Stimulated activated CD4-positive, alpha-beta T cell treated with anti-CD3 and anti-CD28 coated beads, Interleukin-4, amount 100 ng/mL, for 48 hours (primary cell): Measurements from ENCODE around the gene PNMA8A.
A peak's percentile ranks its signal among the peaks of the same experiment; 100 is the strongest.
"Not testable (repeated sequence)": the region's sequence is repeated elsewhere in the genome, so short reads cannot be mapped to it uniquely, and the experiment has no call there.

ENCODE experiments used
- DNase-seq, 2 donors: peaks; one replicate each; pipeline ENCODE4 v3.0.0-alpha.2; 2020; ENCODE audit warnings: low read depth in 2 of 2

PNMA8A gene

GRCh38 chr19:46471116-46471733 is at the start of gene PNMA8A:
Gene PNMA8A, minus strand, starts transcription at chr19:46471563. Its CDS starts 528 bp downstream, at chr19:46471035.
- no peak for DNase-seq

GRCh38 chr19:46520616-46521015 is 49.3 kb upstream of the PNMA8A start:
- no peak for DNase-seq

GRCh38 chr19:46517471-46517870 is 46.1 kb upstream of the PNMA8A start:
- DNase-seq, result no peak

- no peak for DNase-seq
Observed at GRCh38 chr19:46515879-46516350, 44.6 kb upstream of the PNMA8A start.

- no peak for DNase-seq
Observed at GRCh38 chr19:46515290-46515609, 43.9 kb upstream of the PNMA8A start.

GRCh38 chr19:46514589-46515289 is 43.4 kb upstream of the PNMA8A start:
- no peak for DNase-seq

GRCh38 chr19:46513461-46514236 is 42.3 kb upstream of the PNMA8A start:
- DNase-seq, result peak; percentile 75 to 90

- DNase-seq, result no peak
Observed at GRCh38 chr19:46511237-46511636, 39.9 kb upstream of the PNMA8A start.

- no peak for DNase-seq
Observed at GRCh38 chr19:46508206-46508605, 36.8 kb upstream of the PNMA8A start.

- no peak for DNase-seq
Observed at GRCh38 chr19:46503848-46504453, 32.6 kb upstream of the PNMA8A start.

- DNase-seq, result no peak
Observed at GRCh38 chr19:46502891-46503290, 31.5 kb upstream of the PNMA8A start.

GRCh38 chr19:46499692-46500091 is 28.3 kb upstream of the PNMA8A start:
- DNase-seq, result no peak

- DNase-seq, result no peak
Observed at GRCh38 chr19:46497773-46498172, 26.4 kb upstream of the PNMA8A start.

- not testable (repeated sequence) for DNase-seq
Observed at GRCh38 chr19:46496886-46497285, 25.5 kb upstream of the PNMA8A start.

- DNase-seq, result no peak
Observed at GRCh38 chr19:46496304-46496703, 24.9 kb upstream of the PNMA8A start.

- no peak for DNase-seq
Observed at GRCh38 chr19:46495786-46496099, 24.4 kb upstream of the PNMA8A start, which contains the start of gene PNMA8B. Gene PNMA8B, minus strand, starts transcription at chr19:46495867. Its CDS starts 402 bp downstream, at chr19:46495465.

- DNase-seq, result no peak
Observed at GRCh38 chr19:46494941-46495785, 23.8 kb upstream of the PNMA8A start.

- no peak for DNase-seq
Observed at GRCh38 chr19:46494146-46494940, 23.0 kb upstream of the PNMA8A start.

- no peak for DNase-seq
Observed at GRCh38 chr19:46493236-46494145, 22.1 kb upstream of the PNMA8A start.

GRCh38 chr19:46492841-46493235 is 21.5 kb upstream of the PNMA8A start:
- no peak for DNase-seq
